DND-41 (cell line): ENCODE measurements around the gene S100A2.

Experiments used
- EZH2 ChIP-seq: IDR thresholded peaks from 3 replicates; pipeline ENCODE4 v1.6.1; 2012; ENCODE audit warnings: borderline replicate concordance, low read depth, mild to moderate bottlenecking, moderate library complexity, low read length, inconsistent platforms; ENCODE audit not compliant: severe bottlenecking
- TF ChIP-seq, protein P1 (sequence below): IDR thresholded peaks from 2 replicates; pipeline ENCODE4 v1.5.1; 2012; ENCODE audit warnings: borderline replicate concordance, low read length, moderate library complexity, mild to moderate bottlenecking; ENCODE audit not compliant: poor library complexity, severe bottlenecking; ENCODE audit errors: extremely low read depth

GRCh38 chr1:153608742-153609584, 43.3 kb upstream of the S100A2 start:
- TF ChIP-seq, protein P1, sequence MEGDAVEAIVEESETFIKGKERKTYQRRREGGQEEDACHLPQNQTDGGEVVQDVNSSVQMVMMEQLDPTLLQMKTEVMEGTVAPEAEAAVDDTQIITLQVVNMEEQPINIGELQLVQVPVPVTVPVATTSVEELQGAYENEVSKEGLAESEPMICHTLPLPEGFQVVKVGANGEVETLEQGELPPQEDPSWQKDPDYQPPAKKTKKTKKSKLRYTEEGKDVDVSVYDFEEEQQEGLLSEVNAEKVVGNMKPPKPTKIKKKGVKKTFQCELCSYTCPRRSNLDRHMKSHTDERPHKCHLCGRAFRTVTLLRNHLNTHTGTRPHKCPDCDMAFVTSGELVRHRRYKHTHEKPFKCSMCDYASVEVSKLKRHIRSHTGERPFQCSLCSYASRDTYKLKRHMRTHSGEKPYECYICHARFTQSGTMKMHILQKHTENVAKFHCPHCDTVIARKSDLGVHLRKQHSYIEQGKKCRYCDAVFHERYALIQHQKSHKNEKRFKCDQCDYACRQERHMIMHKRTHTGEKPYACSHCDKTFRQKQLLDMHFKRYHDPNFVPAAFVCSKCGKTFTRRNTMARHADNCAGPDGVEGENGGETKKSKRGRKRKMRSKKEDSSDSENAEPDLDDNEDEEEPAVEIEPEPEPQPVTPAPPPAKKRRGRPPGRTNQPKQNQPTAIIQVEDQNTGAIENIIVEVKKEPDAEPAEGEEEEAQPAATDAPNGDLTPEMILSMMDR = no peak
- TF ChIP-seq EZH2 = no peak
